GM13976 (cell line): Measurements from ENCODE around the gene NTHL1.
A peak's percentile ranks its signal among the peaks of the same experiment; 100 is the strongest.

Source experiments
- DNase-seq: peaks from one replicate; pipeline ENCODE4 v3.0.0; 2012; ENCODE audit warnings: low spot score
- CTCF ChIP-seq: IDR thresholded peaks from 2 replicates; pipeline ENCODE4 v1.5.1; 2012; ENCODE audit warnings: borderline replicate concordance, mild to moderate bottlenecking; ENCODE audit not compliant: insufficient read depth; ENCODE audit errors: extremely low read depth, missing control alignments, control extremely low read depth
- in situ Hi-C: fragments of 300-500 bp; cut with MboI; formaldehyde crosslinking; loops from one replicate; pipeline ENCODE4 v1.12.0; 2022; ENCODE audit warnings: low sequenced_read_pairs, mixed read lengths, inconsistent platforms; ENCODE audit not compliant: unreplicated experiment

NTHL1 gene

GRCh38 chr16:2047330-2048115, at the start of gene NTHL1, which contains the start of gene TSC2:
TSS of gene NTHL1 (minus strand) at chr16:2047834. CDS start at chr16:2047823, 11 bp downstream.
TSS of gene TSC2 (plus strand) at chr16:2047985. CDS start at chr16:2048616, 631 bp downstream.
- in situ Hi-C loops = no loop called here
- DNase-seq = peak; percentile 99
- peak; percentile 9 for TF ChIP-seq CTCF

- no peak for DNase-seq
- no peak for TF ChIP-seq CTCF
- in situ Hi-C loops = no loop called here
Observed at GRCh38 chr16:2096853-2097595, 49.4 kb upstream of the NTHL1 start.

DNA sequence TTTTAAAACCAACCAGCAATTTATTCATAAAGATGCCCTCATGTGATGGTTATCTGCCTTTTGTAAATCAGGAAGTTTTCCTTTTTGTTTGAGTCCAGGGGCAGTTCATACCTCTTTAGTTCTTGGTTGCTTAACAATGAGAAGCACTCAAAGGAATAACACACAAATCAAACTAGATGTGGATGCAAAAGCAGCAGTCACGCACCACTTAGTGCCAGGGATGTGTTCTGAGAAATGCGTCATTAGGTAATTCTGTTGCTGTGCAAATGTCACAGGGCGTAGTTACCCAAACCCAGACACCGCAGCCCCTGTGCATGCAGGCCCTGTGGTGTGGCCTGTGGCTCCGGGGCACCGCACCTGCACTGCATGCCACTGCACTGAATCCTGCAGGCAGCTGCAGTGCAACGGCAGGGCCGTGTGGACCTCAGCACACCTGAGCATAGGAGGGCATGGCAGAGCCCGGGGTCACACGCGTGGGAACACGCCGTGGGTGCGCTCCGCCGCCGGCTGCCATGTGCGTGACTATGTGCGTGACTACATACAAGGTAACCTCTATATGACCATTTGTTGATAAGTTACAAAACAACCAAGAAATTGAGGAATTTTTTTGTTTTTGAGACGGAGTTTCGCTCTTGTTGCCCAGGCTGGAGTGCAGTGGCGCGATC, 48.4 kb upstream of the NTHL1 start:
- no peak for DNase-seq
- TF ChIP-seq CTCF = no peak
- in situ Hi-C loops = no loop called here

DNA sequence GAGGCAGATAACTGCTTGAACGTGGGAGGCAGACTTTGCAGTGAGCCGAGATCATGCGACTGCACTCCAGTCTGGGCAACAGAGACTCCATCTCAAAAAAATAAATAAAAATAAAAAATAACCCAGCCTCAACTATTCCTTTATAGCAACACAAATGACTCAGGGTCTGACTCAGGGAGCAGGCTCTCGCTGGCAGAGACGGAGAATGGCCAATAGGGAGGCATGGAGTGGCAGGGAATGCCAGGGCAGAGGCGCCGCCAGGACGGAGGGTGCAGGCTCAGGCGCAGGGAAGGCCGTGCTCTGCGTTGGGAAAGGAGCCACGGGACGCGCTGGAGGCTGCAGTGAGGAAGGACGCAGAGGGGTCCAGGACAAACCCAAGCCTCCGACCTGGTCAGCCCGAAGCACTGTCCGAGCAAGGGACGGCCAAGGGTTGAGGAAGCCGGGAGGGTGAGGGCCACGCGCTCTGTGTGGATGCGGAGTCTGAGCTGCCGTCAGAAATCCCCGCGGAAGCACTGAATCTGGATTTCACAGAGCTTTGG, 47.8 kb upstream of the NTHL1 start:
- no peak for TF ChIP-seq CTCF
- no peak for DNase-seq
- in situ Hi-C loops = no loop called here

- no peak for TF ChIP-seq CTCF
- in situ Hi-C loops = no loop called here
Observed at GRCh38 chr16:2093793-2094192, 46.2 kb upstream of the NTHL1 start.

GRCh38 chr16:2092866-2093265, 45.2 kb upstream of the NTHL1 start:
- no peak for DNase-seq
- TF ChIP-seq CTCF = no peak
- in situ Hi-C loops = no loop called here

More at GRCh38 chr16:2093793-2094192, 46.2 kb upstream of the NTHL1 start:
- DNase-seq = no peak
